Colon (tissue), 2 donors: ENCODE data around the gene VWA5B2.

Experiments
- FAIRE-seq: peaks from 2 replicates; lab custom pipeline; 2012; peaks lifted over from hg19 to GRCh38; lab: Jason Lieb, UNC
- donor health status: control.
- donor health status: control.

VWA5B2 gene

GRCh38 chr3:184229394-184230080 is at the start of gene VWA5B2:
VWA5B2 (plus strand) TSS chr3:184229585; CDS start chr3:184230529, 944 bp downstream.
- no peak for FAIRE-seq

- FAIRE-seq: no peak
These were observed 49.2 kb upstream of the VWA5B2 start for GRCh38 chr3:184180165-184180564.

GRCh38 chr3:184181596-184181995 is 47.8 kb upstream of the VWA5B2 start:
- FAIRE-seq: no peak

GRCh38 chr3:184183679-184184078 is 45.7 kb upstream of the VWA5B2 start:
- FAIRE-seq: no peak

- FAIRE-seq: no peak
These were observed 44.7 kb upstream of the VWA5B2 start for GRCh38 chr3:184184546-184185230.

- FAIRE-seq: no peak
These were observed 43.8 kb upstream of the VWA5B2 start for GRCh38 chr3:184185461-184186183.

- FAIRE-seq: no peak
These were observed 43.0 kb upstream of the VWA5B2 start, which contains the start of gene ABCF3 for GRCh38 chr3:184186184-184186901. ABCF3 (plus strand) TSS chr3:184186199; CDS start chr3:184186208, 9 bp downstream.

- no peak for FAIRE-seq
These were observed 42.5 kb upstream of the VWA5B2 start for GRCh38 chr3:184186902-184187207.

GRCh38 chr3:184188080-184188479 is 41.3 kb upstream of the VWA5B2 start:
- no peak for FAIRE-seq

GRCh38 chr3:184189421-184189820 is 40.0 kb upstream of the VWA5B2 start:
- no peak for FAIRE-seq

- no peak for FAIRE-seq
These were observed 36.5 kb upstream of the VWA5B2 start for GRCh38 chr3:184192889-184193288.

- FAIRE-seq: no peak
These were observed 35.3 kb upstream of the VWA5B2 start for GRCh38 chr3:184193991-184194539.

GRCh38 chr3:184196536-184196935 is 32.8 kb upstream of the VWA5B2 start:
- FAIRE-seq: no peak

- FAIRE-seq: no peak
These were observed 30.9 kb upstream of the VWA5B2 start for GRCh38 chr3:184198509-184198908.

- no peak for FAIRE-seq
These were observed 28.6 kb upstream of the VWA5B2 start for GRCh38 chr3:184200825-184201224.

GRCh38 chr3:184203526-184203925 is 25.9 kb upstream of the VWA5B2 start:
- no peak for FAIRE-seq

- no peak for FAIRE-seq
These were observed 20.1 kb upstream of the VWA5B2 start for GRCh38 chr3:184209146-184209923.

- no peak for FAIRE-seq
These were observed 18.1 kb upstream of the VWA5B2 start for GRCh38 chr3:184211297-184211696.

GRCh38 chr3:184211718-184212117 is 17.7 kb upstream of the VWA5B2 start:
- FAIRE-seq: no peak

GRCh38 chr3:184218814-184219213 is 10.6 kb upstream of the VWA5B2 start:
- no peak for FAIRE-seq

- no peak for FAIRE-seq
These were observed 6.9 kb upstream of the VWA5B2 start for GRCh38 chr3:184222521-184222920.
